Dermis microvascular lymphatic vessel endothelial cell (primary cell): ENCODE results near the gene TUB. TPM values are rescaled to one million over a fixed set of nuclear protein-coding genes. Genes with fewer than 3 reads are reported as not detected.

Experiments
- DNase-seq, 2 donors: peaks; one replicate each; pipeline versions ENCODE4 v3.0.0 to v3.0.0-alpha.2; 2010; ENCODE audit warnings: low read depth in 2 of 2
- total RNA-seq: library from RNA; depleted of rRNA; stranded (reverse); fragments of >200 nt; gene quantifications from 2 replicates; pipeline ENCODE4 v1.2.1, GENCODE V29; 2014

TUB gene
- total RNA-seq, 1 donor from 2014 or later: 0.51 TPM

- no peak for DNase-seq
These were observed 8.9 kb downstream of the TUB start for GRCh38 chr11:8089791-8090510.

GRCh38 chr11:8090756-8091155 lies 9.7 kb downstream of the TUB start:
- DNase-seq: peak in 1 of 2 donors; percentile 32

GRCh38 chr11:8091721-8092120 lies 10.7 kb downstream of the TUB start:
- DNase-seq: no peak

- peak; percentile 45 to 66 for DNase-seq
These were observed 11.8 kb downstream of the TUB start for GRCh38 chr11:8092587-8093424.

- DNase-seq: no peak
These were observed 13.0 kb downstream of the TUB start for GRCh38 chr11:8093931-8094575.

GRCh38 chr11:8094656-8095055 lies 13.6 kb downstream of the TUB start:
- DNase-seq: no peak

GRCh38 chr11:8095371-8095770 lies 14.4 kb downstream of the TUB start:
- DNase-seq: no peak

- DNase-seq: no peak
These were observed 15.0 kb downstream of the TUB start for GRCh38 chr11:8095806-8096522.

- DNase-seq: no peak
These were observed 15.6 kb downstream of the TUB start for GRCh38 chr11:8096575-8096974.

GRCh38 chr11:8097062-8097461 lies 16.1 kb downstream of the TUB start:
- DNase-seq: no peak

- DNase-seq: no peak
These were observed 16.5 kb downstream of the TUB start for GRCh38 chr11:8097468-8097867.

- no peak for DNase-seq
These were observed 16.9 kb downstream of the TUB start for GRCh38 chr11:8097926-8098325.

GRCh38 chr11:8098361-8098760 lies 17.4 kb downstream of the TUB start:
- DNase-seq: no peak

- DNase-seq: no peak
These were observed 17.9 kb downstream of the TUB start for GRCh38 chr11:8098879-8099278.

GRCh38 chr11:8099291-8099899 lies 18.4 kb downstream of the TUB start:
- peak; percentile 56 to 83 for DNase-seq

- no peak for DNase-seq
These were observed 19.1 kb downstream of the TUB start for GRCh38 chr11:8100158-8100557.

- DNase-seq: no peak
These were observed 19.6 kb downstream of the TUB start for GRCh38 chr11:8100605-8101004.

GRCh38 chr11:8101421-8101820 lies 20.4 kb downstream of the TUB start:
- DNase-seq: no peak

GRCh38 chr11:8102296-8102915 lies 21.4 kb downstream of the TUB start:
- DNase-seq: no peak

GRCh38 chr11:8102965-8103364 lies 22.0 kb downstream of the TUB start:
- no peak for DNase-seq

GRCh38 chr11:8103909-8104308 lies 22.9 kb downstream of the TUB start:
- no peak for DNase-seq
